Naive B cell (primary cell): ENCODE results near the gene SLC39A11. TPM values are rescaled to one million over a fixed set of nuclear protein-coding genes. Genes with fewer than 3 reads are reported as not detected.
"Not testable (repeated sequence)": the region's sequence is repeated elsewhere in the genome, so short reads cannot be mapped to it uniquely, and the experiment has no call there.

Source experiments
- ATAC-seq, 2 donors: fragments of 150-1000 bp; cut with Tn5 transposase; 2 replicates each; pipeline ENCODE4 v1.10.0; 2021; ENCODE audit warnings: low read depth in 2 of 2, mild to moderate bottlenecking in 2 of 2, moderate library complexity in 2 of 2
- DNase-seq: peaks from one replicate; pipeline ENCODE4 v3.0.0; 2022
- H3K27ac Mint-ChIP-seq, 6 donors: one replicate each; pipeline ENCODE4 v1.8.0; 2020 to 2022; ENCODE audit warnings: mild to moderate bottlenecking in 6 of 6, mixed read lengths in 6 of 6, moderate library complexity in 5 of 6, inconsistent platforms in 2 of 6
- H3K27me3 Mint-ChIP-seq, 3 donors: one replicate each; pipeline ENCODE4 v1.8.0; 2021 to 2022; ENCODE audit warnings: mixed read lengths in 3 of 3, mild to moderate bottlenecking in 1 of 3
- H3K36me3 Mint-ChIP-seq, 2 donors: one replicate each; pipeline ENCODE4 v1.8.0; 2020 to 2022; ENCODE audit warnings: mixed read lengths in 2 of 2, inconsistent platforms in 1 of 2, mild to moderate bottlenecking in 1 of 2
- H3K4me1 Mint-ChIP-seq, 3 donors: one replicate each; pipeline ENCODE4 v1.8.0; 2020 to 2022; ENCODE audit warnings: mixed read lengths in 3 of 3, inconsistent platforms in 1 of 3, mild to moderate bottlenecking in 1 of 3, moderate library complexity in 1 of 3
- H3K4me3 Mint-ChIP-seq, 8 donors: one replicate each; pipeline ENCODE4 v1.8.0; 2020 to 2022; ENCODE audit warnings: mild to moderate bottlenecking in 8 of 8, mixed read lengths in 8 of 8, moderate library complexity in 8 of 8, inconsistent platforms in 2 of 8
- H3K9me3 Mint-ChIP-seq, 7 donors: one replicate each; pipeline ENCODE4 v1.8.0; 2020 to 2022; ENCODE audit warnings: mixed read lengths in 7 of 7, mild to moderate bottlenecking in 5 of 7, inconsistent platforms in 2 of 7, moderate library complexity in 1 of 7
- polyA plus RNA-seq, 6 donors: library from polyadenylated mRNA; unstranded; fragments of 300-500 nt; fragmentation: Illumina TruSeq; gene quantifications; one replicate each; pipeline ENCODE4 v1.2.3, GENCODE V29; 2021; ENCODE audit warnings: low read depth in 6 of 6

The SLC39A11 gene
- polyA plus RNA-seq, 6 donors from 2014 or later: 8.5 to 15.2 (median 12.1) TPM

DNA sequence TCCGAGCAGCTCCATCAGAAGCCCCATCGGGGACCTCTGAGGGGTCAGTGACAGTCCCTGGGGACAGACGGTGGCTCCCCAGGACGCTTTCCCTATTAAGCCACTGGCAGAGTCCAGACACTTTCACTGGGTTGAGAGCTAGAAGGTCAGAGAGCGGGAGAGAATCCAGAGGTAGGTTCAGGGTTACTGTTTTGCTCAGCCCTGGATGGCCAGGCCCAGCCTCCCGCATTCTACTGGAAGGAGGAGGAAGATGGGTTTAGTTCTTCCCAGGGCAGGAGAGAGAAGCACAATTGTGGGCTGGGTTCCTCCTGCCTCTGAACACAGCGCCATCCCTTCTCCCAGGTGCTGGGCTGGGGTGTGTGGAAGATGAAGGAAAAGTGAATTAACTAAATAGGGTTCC, 452.8 kb downstream of the SLC39A11 start:
- Mint-ChIP-seq H3K27me3 (peaks cover 11 to 20% (median 12%) of the 10 kb centered on the region in 3 donors), H3K4me1 (peaks cover 0 to 3% (median 0%) of the 10 kb centered on the region in 3 donors), H3K4me3 (no peak overlapping the region), H3K36me3 (peaks cover 0 to 5% of the 10 kb centered on the region in 2 donors), H3K27ac (no peak overlapping the region), H3K9me3 (peaks cover 0 to 5% (median 0%) of the 10 kb centered on the region in 7 donors)
- no peak for ATAC-seq
- DNase-seq: no peak

GRCh38 chr17:72638932-72639331, 453.6 kb downstream of the SLC39A11 start:
- not testable (repeated sequence) for H3K36me3 Mint-ChIP-seq, ATAC-seq, H3K4me3 Mint-ChIP-seq, DNase-seq, H3K27ac Mint-ChIP-seq, H3K4me1 Mint-ChIP-seq, H3K9me3 Mint-ChIP-seq
- peaks cover 11 to 20% (median 12%) of the 10 kb centered on the region in 3 donors for H3K27me3 Mint-ChIP-seq

DNA sequence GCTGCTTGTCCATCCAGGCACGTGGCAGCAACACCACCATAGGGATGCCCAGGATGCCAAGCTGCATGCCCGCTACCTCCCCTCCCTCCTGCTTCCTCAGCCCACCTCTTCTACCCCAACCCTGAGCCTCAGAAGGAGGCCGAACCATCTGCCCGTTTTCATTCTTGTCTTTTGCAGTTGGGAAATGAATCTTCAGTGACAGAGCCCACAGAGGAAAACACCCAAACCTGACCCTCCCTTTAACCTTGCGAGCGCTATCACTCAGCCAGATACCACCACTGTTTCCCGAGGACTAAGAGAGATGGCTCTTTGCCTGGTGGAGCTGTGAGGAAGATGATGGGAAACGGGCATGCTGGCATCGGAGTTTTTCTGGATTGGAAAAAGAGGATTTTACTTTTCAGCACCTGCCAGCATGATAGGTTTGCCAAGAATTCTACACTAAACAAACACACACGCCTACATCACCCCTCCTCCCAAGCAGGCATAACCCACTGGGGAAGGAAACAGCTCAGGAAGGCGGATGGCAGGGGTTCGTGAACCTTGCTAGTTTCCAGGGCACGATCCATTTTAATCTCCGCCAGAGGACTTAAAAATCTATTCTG, 457.4 kb downstream of the SLC39A11 start:
- no peaks in the 10 kb centered on the region for H3K4me1 Mint-ChIP-seq

GRCh38 chr17:72634621-72635020, 457.9 kb downstream of the SLC39A11 start:
- Mint-ChIP-seq H3K27ac (no peak overlapping the region), H3K9me3 (peaks cover 0 to 2% (median 0%) of the 10 kb centered on the region in 7 donors), H3K27me3 (peaks cover 5 to 10% (median 7%) of the 10 kb centered on the region in 3 donors), H3K4me3 (no peak overlapping the region), H3K36me3 (no peaks in the 10 kb centered on the region), H3K4me1 (no peaks in the 10 kb centered on the region)
- ATAC-seq (no peak), DNase-seq (no peak)

More for the DNA sequence above, 457.4 kb downstream of the SLC39A11 start:
- Mint-ChIP-seq H3K9me3 (no peaks in the 10 kb centered on the region), H3K27ac (no peak overlapping the region), H3K27me3 (peaks cover 5 to 10% (median 7%) of the 10 kb centered on the region in 3 donors), H3K4me3 (no peak overlapping the region), H3K36me3 (no peaks in the 10 kb centered on the region)
- DNase-seq (no peak), ATAC-seq (no peak)

GRCh38 chr17:72631949-72632684, 460.4 kb downstream of the SLC39A11 start:
- peaks cover 8 to 18% (median 10%) of the 10 kb centered on the region in 3 donors for H3K27me3 Mint-ChIP-seq
- DNase-seq: no peak

GRCh38 chr17:72631568-72631948, 460.9 kb downstream of the SLC39A11 start:
- H3K36me3 Mint-ChIP-seq: peaks cover 0 to 10% of the 10 kb centered on the region in 2 donors
- DNase-seq: no peak
- no peak overlapping the region for H3K4me3 Mint-ChIP-seq
- no peak overlapping the region for H3K27ac Mint-ChIP-seq
- H3K27me3 Mint-ChIP-seq: peaks cover 8 to 21% (median 10%) of the 10 kb centered on the region in 3 donors
- ATAC-seq: no peak
- H3K9me3 Mint-ChIP-seq: peaks cover 4 to 28% (median 7%) of the 10 kb centered on the region in 7 donors
- no peaks in the 10 kb centered on the region for H3K4me1 Mint-ChIP-seq

More at GRCh38 chr17:72631949-72632684, 460.4 kb downstream of the SLC39A11 start:
- Mint-ChIP-seq H3K9me3 (peaks cover 4 to 22% (median 6%) of the 10 kb centered on the region in 7 donors), H3K27ac (no peak overlapping the region), H3K4me1 (no peaks in the 10 kb centered on the region), H3K36me3 (peaks cover 0 to 10% of the 10 kb centered on the region in 2 donors), H3K4me3 (no peak overlapping the region)
- no peak for ATAC-seq

DNA sequence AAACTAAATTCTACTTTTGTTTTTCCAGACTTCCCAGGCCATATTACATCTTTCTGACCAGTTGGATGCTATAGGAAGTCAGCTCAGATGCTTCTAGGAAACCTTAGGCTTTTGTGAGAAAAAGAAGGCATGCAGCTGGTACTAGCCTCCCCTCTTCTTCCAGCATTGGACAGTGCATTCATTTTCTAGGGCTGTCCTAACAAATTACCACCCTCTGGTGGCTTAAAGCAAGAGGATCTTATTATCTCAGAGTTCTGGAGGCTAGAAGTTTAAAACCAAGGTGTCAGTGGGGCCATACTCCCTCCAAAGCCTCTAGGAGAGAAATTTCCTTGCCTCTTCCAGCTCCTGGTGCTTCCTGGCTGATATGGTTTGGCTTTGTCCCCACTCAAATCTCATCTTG, 467.8 kb downstream of the SLC39A11 start:
- no peak for ATAC-seq
- DNase-seq: no peak
- peaks cover 7 to 43% (median 12%) of the 10 kb centered on the region in 7 donors for H3K9me3 Mint-ChIP-seq
- peaks cover 34 to 58% (median 49%) of the 10 kb centered on the region in 3 donors for H3K27me3 Mint-ChIP-seq
- no peaks in the 10 kb centered on the region for H3K4me1 Mint-ChIP-seq
- H3K36me3 Mint-ChIP-seq: peaks cover 0 to 10% of the 10 kb centered on the region in 2 donors
- H3K4me3 Mint-ChIP-seq: no peak overlapping the region
- H3K27ac Mint-ChIP-seq: no peak overlapping the region

DNA sequence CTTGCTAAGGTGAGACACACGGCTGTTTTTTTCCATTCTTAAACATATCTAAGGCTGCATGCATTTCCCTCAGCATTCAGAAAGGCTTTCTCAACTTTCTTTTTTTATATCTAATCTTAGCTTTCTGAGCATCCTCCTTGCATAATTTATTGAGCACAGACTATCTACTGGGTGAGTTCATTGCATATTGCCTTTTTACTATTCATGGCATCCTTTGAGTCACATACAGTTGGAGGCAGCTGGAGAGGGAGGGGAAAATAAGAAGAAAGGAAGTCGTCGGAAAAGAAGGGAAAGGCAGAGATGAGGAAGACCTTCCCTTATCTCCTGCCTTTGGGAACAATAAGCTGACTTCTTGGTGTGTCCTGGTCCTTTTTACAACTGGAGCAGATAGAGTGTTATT, 468.3 kb downstream of the SLC39A11 start:
- Mint-ChIP-seq H3K27ac (no peak overlapping the region), H3K9me3 (peaks cover 6 to 38% (median 12%) of the 10 kb centered on the region in 7 donors), H3K27me3 (peaks cover 38 to 60% (median 53%) of the 10 kb centered on the region in 3 donors), H3K4me3 (no peak overlapping the region), H3K36me3 (peaks cover 0 to 10% of the 10 kb centered on the region in 2 donors), H3K4me1 (no peaks in the 10 kb centered on the region)
- DNase-seq: no peak
- ATAC-seq: no peak

DNA sequence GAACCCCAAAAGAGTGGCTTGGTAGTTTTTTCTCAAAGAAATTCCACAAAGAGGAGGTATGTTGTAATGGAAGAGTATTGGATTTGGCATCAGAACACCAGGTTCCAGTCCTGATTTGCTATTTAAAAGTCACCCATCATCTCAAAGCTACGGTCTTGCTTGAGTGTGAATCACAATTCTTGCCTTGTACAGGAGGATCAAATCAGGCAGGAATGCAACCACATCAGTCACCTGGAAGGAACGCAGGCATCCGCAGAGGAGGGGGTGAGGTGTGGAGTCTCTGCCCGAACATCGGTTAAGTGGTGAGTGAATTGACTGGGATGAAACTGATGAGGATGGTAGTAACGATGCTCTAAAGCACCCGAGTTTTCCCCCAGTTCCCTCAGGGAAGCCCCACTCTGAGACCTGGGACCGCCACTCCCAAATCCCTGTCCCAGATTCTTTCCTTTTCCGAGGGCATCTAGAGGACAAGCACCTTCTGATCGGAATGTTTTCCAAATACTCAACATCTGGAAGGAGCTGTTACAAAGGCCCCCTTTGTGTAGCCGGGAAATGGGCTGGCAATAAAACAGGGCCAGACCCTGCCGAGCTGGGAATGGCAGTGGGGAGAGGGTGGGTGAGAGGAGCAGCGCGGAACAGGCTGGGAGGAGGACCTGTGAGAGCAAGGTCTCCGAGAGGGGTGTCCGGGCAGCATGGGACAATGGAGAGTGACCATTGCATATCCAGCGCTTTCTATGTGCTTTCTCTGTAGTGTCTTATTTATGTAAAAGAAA, 469.6 kb downstream of the SLC39A11 start:
- no peak overlapping the region for H3K4me3 Mint-ChIP-seq
- no peaks in the 10 kb centered on the region for H3K36me3 Mint-ChIP-seq
- H3K9me3 Mint-ChIP-seq: peaks cover 2 to 25% (median 8%) of the 10 kb centered on the region in 7 donors
- peaks cover 5 to 6% (median 6%) of the 10 kb centered on the region in 3 donors for H3K4me1 Mint-ChIP-seq
- ATAC-seq: no peak
- H3K27me3 Mint-ChIP-seq: peaks cover 38 to 63% (median 56%) of the 10 kb centered on the region in 3 donors
- no peak overlapping the region for H3K27ac Mint-ChIP-seq
- no peak for DNase-seq

- Mint-ChIP-seq H3K27me3 (peaks cover 42 to 67% (median 66%) of the 10 kb centered on the region in 3 donors), H3K27ac (no peak overlapping the region)
- ATAC-seq: no peak
Measured at GRCh38 chr17:72619976-72620650, 472.4 kb downstream of the SLC39A11 start.

DNA sequence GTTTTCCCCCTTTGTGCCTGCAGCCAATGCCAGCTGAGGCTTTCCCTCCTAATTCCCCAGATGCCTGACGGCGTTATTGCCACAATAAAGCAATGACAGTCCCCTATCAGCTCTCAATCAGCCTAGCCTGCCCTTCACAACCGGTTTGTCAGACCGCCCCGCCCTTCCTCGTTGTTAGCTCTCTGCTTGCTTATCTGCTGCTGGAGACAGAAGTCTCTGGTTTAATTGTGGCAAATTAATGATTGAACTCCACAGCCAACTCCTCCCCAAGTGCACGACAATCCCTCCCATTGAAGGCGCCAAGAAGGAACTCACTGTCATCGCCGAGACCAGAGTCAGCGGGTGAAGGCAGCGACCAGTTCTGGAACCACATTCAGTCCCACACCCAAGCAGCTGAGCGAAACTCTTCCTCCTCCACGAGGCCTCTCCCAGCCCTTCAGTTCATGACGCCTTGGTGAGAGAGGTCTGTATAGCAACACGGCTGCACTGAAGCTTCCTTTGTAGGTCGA, 474.4 kb downstream of the SLC39A11 start:
- Mint-ChIP-seq H3K27me3 (peaks cover 53 to 76% (median 73%) of the 10 kb centered on the region in 3 donors), H3K27ac (peak overlapping the region in 1 of 6 donors; percentile 32), H3K4me1 (peaks cover 6 to 8% (median 8%) of the 10 kb centered on the region in 3 donors), H3K36me3 (no peaks in the 10 kb centered on the region), H3K9me3 (peaks cover 0 to 2% (median 0%) of the 10 kb centered on the region in 7 donors), H3K4me3 (no peak overlapping the region)
- DNase-seq (no peak), ATAC-seq (no peak)

More at GRCh38 chr17:72619976-72620650, 472.4 kb downstream of the SLC39A11 start:
- no peak for DNase-seq
- Mint-ChIP-seq H3K4me1 (peaks cover 6 to 8% (median 8%) of the 10 kb centered on the region in 3 donors), H3K9me3 (peaks cover 0 to 4% (median under 1%) of the 10 kb centered on the region in 7 donors), H3K36me3 (no peaks in the 10 kb centered on the region), H3K4me3 (no peak overlapping the region)

GRCh38 chr17:72617557-72617956, 474.9 kb downstream of the SLC39A11 start:
- Mint-ChIP-seq H3K4me3 (no peak overlapping the region), H3K36me3 (no peaks in the 10 kb centered on the region)

More at GRCh38 chr17:72617557-72617956, 474.9 kb downstream of the SLC39A11 start:
- Mint-ChIP-seq H3K9me3 (peaks cover 0 to 2% (median 0%) of the 10 kb centered on the region in 7 donors), H3K27ac (no peak overlapping the region), H3K4me1 (peaks cover 6 to 8% (median 8%) of the 10 kb centered on the region in 3 donors), H3K27me3 (peaks cover 52 to 73% (median 73%) of the 10 kb centered on the region in 3 donors)
- DNase-seq (no peak), ATAC-seq (no peak)
